Activated B cell treated with CpG ODN at 0.5 μM for 24 hours (primary cell): ENCODE data around the gene CCDC89. TPM values are rescaled to one million over a fixed set of nuclear protein-coding genes. Genes with fewer than 3 reads are reported as not detected.

Experiments used
- ATAC-seq: fragments of 200-7000 bp; cut with Tn5 transposase; one replicate; pipeline ENCODE4 v1.10.0; 2021; ENCODE audit warnings: low read depth, mild to moderate bottlenecking, moderate library complexity
- CTCF ChIA-PET: fragments of 350-600 bp; sonication (Branson Sonifier 250); formaldehyde crosslinking; loops from one replicate; lab custom pipeline; 2021; ENCODE audit warnings: antibody characterized with exemption; lab: Charles Lee
- POLR2A ChIA-PET: fragments of 350-600 bp; sonication (Branson Sonifier 250); formaldehyde crosslinking; loops from one replicate; lab custom pipeline; 2021; ENCODE audit warnings: antibody characterized with exemption; lab: Charles Lee
- DNase-seq: peaks from one replicate; pipeline ENCODE4 v3.0.0; 2022
- H3K27ac Mint-ChIP-seq: one replicate; pipeline ENCODE4 v1.8.0; 2020; ENCODE audit warnings: mixed read lengths
- H3K27me3 Mint-ChIP-seq: one replicate; pipeline ENCODE4 v1.8.0; 2021; ENCODE audit warnings: mixed read lengths
- H3K36me3 Mint-ChIP-seq: one replicate; pipeline ENCODE4 v1.8.0; 2021; ENCODE audit warnings: low read depth, mixed read lengths
- H3K4me1 Mint-ChIP-seq: one replicate; pipeline ENCODE4 v1.8.0; 2021; ENCODE audit warnings: mixed read lengths
- H3K4me3 Mint-ChIP-seq: one replicate; pipeline ENCODE4 v1.8.0; 2020; ENCODE audit warnings: mild to moderate bottlenecking, mixed read lengths
- H3K9me3 Mint-ChIP-seq: one replicate; pipeline ENCODE4 v1.8.0; 2020; ENCODE audit warnings: mixed read lengths
- intact Hi-C: fragments of 100-400 bp; cut with micrococcal nuclease; formaldehyde crosslinking; loops from one replicate; pipeline ENCODE4 v1.15.1; 2024
- total RNA-seq: library from RNA; stranded (reverse); gene quantifications from 2 replicates; pipeline ENCODE4 v1.2.3, GENCODE V29; 2022
- TF ChIP-seq, protein P1 (sequence below): fragments of 200-600 bp; IDR thresholded peaks from one replicate; pipeline ENCODE4 v1.8.0; 2022; ENCODE audit warnings: antibody characterized with exemption, mild to moderate bottlenecking

The CCDC89 gene
- total RNA-seq, 1 donor from 2014 or later = not detected

DNA sequence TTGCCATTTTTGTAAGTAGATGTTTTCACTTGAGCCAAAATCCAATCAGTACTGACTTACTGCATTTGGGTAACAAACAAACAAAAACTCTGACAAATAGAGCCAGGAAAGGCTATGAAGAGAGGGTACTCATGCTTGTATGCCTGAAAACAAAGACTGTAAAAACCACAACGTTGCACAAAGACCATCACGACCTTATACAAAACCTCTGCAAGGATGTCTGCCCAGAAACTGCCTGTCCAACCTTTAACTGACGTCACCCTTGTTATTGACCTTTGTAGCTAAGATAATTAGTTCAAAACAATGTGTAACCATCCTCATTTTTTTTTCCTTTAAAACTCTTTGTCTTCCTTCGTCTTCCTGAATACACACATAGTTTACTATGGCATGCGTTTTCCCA, 20.3 kb downstream of the CCDC89 start:
- ChIA-PET CTCF (no interaction called here), POLR2A (no interaction called here)
- peaks cover 28% of the 10 kb centered on the region for H3K36me3 Mint-ChIP-seq

DNA sequence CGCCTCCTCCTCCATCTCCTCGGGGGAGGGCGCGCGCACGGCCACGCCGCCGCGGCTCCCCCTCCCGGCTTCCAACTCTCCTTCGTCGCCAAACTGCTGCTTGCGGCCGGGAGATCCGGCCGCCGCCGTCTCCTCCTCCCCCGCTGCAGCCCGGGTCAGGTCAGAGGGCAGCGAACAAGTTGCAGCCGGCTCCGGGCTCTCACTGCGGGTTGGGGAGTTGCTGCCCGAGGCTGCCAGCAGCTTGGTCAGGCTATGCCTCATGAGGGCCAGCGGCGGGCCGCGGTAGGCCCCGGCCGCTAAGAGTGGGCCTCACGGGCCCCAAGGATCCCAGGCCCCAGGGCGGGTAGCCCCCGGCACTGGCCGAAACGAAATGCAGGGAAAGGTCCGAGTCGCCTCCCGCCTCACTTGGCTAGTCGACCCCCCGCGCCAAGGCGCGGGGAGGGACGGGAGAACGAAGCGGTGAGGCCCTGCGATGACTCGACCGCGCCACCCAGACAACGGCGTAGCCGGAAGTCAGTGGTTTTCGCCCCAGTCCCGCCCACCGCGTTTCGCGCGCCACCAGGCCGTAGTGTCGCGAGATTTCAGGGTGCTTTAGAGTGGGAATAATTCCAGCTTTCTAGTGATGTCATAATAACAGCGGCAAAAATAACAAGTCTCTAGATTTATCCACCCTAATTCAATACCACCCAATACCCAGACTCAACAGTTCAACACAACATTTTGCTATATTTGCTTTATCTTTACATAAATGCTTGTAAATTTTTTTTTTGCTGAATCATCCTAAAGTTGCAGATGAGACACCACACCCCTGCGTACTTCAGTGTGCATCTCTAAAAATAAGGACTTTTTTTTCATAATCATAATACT, 21.1 kb downstream of the CCDC89 start, which contains the start of gene CREBZF:
Gene CREBZF, minus strand, starts transcription at position 515 of the 867 bp plus-strand sequence. Its CDS starts 254 bp downstream, at position 261.
- H3K27ac Mint-ChIP-seq = peak within 1 kb of the TSS; percentile 93
- intact Hi-C loops = loop anchor here (1.0 to 10.0 kb wide), 12 partner anchors 17 to 1372 kb away; partner anchors contain the start of genes EED, HIKESHI, PICALM and TMEM126A
- POLR2A ChIA-PET = interaction anchor here (0.5 to 3.3 kb wide), 11 partner anchors 8 to 560 kb away, joined by 3 to 70 read pairs (median 5); partner anchors contain the start of genes CCDC83, DLG2, TMEM126A and TMEM126B
- H3K4me1 Mint-ChIP-seq = peaks cover 45% of the 10 kb centered on the region
- no peaks in the 10 kb centered on the region for H3K9me3 Mint-ChIP-seq
- peak within 1 kb of the TSS; percentile 95 for H3K4me3 Mint-ChIP-seq
- CTCF ChIA-PET = interaction anchor here (0.6 kb wide), 1 partner anchor 15 kb away, joined by 3 read pairs; no protein-coding TSS in a partner anchor
- peaks cover 37% of the 10 kb centered on the region for H3K36me3 Mint-ChIP-seq
- H3K27me3 Mint-ChIP-seq = no peaks in the 10 kb centered on the region
- ATAC-seq = peak; percentile 86
- TF ChIP-seq, protein P1, sequence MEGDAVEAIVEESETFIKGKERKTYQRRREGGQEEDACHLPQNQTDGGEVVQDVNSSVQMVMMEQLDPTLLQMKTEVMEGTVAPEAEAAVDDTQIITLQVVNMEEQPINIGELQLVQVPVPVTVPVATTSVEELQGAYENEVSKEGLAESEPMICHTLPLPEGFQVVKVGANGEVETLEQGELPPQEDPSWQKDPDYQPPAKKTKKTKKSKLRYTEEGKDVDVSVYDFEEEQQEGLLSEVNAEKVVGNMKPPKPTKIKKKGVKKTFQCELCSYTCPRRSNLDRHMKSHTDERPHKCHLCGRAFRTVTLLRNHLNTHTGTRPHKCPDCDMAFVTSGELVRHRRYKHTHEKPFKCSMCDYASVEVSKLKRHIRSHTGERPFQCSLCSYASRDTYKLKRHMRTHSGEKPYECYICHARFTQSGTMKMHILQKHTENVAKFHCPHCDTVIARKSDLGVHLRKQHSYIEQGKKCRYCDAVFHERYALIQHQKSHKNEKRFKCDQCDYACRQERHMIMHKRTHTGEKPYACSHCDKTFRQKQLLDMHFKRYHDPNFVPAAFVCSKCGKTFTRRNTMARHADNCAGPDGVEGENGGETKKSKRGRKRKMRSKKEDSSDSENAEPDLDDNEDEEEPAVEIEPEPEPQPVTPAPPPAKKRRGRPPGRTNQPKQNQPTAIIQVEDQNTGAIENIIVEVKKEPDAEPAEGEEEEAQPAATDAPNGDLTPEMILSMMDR = no peak
- peak; percentile 96 for DNase-seq

More for the DNA sequence above, 20.3 kb downstream of the CCDC89 start:
- TF ChIP-seq, protein P1 = no peak
- intact Hi-C loops = loop anchor here (1.0 to 10.0 kb wide), 5 partner anchors 17 to 1372 kb away; partner anchors contain the start of genes HIKESHI and TMEM135
- no peaks in the 10 kb centered on the region for H3K27me3 Mint-ChIP-seq
- H3K4me1 Mint-ChIP-seq = peaks cover 37% of the 10 kb centered on the region
- H3K27ac Mint-ChIP-seq = peak overlapping the region; percentile 35
- no peak overlapping the region for H3K4me3 Mint-ChIP-seq
- DNase-seq = no peak
- no peaks in the 10 kb centered on the region for H3K9me3 Mint-ChIP-seq
- ATAC-seq = no peak

DNA sequence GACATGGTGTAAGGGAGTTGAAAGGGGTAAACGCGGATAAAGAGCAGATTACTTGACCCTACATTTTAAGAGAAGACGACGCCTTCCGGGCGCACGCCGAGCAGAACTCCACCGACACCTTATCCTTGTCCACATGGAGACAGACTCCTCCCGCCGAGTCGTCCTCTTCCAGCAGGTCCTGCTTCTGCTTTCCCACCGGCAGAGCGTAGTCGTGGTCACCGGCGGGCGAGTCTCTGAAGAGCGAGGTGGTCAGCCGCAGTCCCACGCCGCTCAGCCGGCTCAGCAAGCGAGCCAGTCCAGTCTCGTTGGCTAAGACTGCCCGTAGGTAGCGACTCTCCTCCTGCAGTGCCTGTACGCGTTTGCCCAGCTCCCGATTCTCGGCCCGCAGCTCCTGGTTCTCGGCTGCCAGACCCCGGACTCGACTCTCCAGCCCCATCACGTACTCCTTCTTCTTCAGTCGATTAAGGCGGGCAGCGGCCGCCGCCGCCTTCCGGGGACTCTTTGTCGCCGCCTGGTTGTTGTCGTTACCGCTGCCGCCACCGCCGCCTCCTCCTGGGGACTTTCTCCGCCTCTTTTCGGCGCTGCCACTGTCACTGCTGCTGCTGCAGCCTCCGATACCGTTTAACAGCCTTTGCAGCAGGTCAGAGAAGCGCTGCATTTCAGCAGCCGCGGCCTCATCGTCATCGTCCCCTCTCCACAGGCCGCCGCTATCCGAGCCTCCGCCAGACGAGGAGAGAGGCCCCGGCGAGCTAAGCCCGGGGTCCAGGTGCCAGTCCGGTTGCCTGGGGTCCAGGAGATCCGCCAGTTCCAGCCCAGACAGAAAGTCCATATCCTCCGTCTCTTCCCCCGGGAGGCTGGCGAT, 22.0 kb downstream of the CCDC89 start:
- intact Hi-C loops = loop anchor here (1.0 to 10.0 kb wide), 11 partner anchors 9 to 884 kb away; partner anchors contain the start of genes EED, HIKESHI, PICALM and TMEM126A
- ChIA-PET POLR2A (interaction anchor here (0.5 to 3.3 kb wide), 8 partner anchors 11 to 559 kb away, joined by 3 to 70 read pairs (median 7); partner anchors contain the start of genes CCDC83, DLG2, TMEM126A and TMEM126B), CTCF (interaction anchor here (0.6 kb wide), 1 partner anchor 14 kb away, joined by 3 read pairs; no protein-coding TSS in a partner anchor)
- Mint-ChIP-seq H3K9me3 (no peaks in the 10 kb centered on the region), H3K4me1 (peaks cover 50% of the 10 kb centered on the region), H3K27ac (peak overlapping the region; percentile 93), H3K4me3 (peak overlapping the region; percentile 95), H3K36me3 (peaks cover 43% of the 10 kb centered on the region), H3K27me3 (no peaks in the 10 kb centered on the region)
- TF ChIP-seq, protein P1 = no peak
- ATAC-seq (peak; percentile 70), DNase-seq (peak; percentile 75)

DNA sequence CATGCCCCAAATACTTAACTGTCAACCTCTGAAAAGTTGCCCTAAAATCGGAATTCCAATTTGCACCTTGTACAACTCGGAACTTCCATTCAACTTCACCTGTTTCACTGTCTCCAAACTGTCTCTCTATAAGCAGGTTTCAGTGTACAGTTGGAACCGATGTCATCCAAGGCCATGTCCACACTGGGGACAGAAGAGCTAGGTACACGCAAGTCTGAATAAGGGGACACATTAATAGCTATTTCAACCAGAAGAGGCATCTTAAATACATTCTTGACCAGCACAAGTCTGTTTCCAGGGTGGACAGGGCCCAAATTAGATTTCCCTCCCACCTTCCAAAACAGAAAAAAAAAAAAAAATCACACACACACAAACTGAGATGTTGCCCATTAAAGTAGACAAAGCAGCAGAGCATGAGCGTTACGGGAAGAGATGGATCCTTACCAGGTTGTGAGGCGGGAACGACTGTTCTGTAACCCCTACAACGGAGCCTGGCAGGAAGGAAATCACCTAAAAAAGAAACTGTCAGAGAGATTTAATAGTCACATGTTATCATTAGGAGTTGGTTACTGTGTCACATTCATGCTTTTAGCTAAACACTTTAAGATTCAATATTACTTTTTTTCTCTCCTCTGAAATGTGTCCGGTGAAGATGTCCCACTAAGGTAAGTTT, 22.8 kb downstream of the CCDC89 start:
- Mint-ChIP-seq H3K27ac (peak overlapping the region; percentile 93), H3K4me3 (peak overlapping the region; percentile 95), H3K27me3 (no peaks in the 10 kb centered on the region), H3K4me1 (peaks cover 52% of the 10 kb centered on the region), H3K9me3 (no peaks in the 10 kb centered on the region), H3K36me3 (peaks cover 49% of the 10 kb centered on the region)
- intact Hi-C loops = loop anchor here (1.0 to 10.0 kb wide), 4 partner anchors 8 to 538 kb away; partner anchors contain the start of gene PICALM
- POLR2A ChIA-PET = interaction anchor here (0.6 to 3.3 kb wide), 4 partner anchors 10 to 36 kb away, joined by 3 to 70 read pairs (median 21); partner anchors contain the start of genes DLG2, TMEM126A and TMEM126B
- CTCF ChIA-PET = interaction anchor here (0.6 kb wide), 1 partner anchor 47 kb away, joined by 4 read pairs; no protein-coding TSS in a partner anchor
- ATAC-seq (no peak), DNase-seq (no peak)
- TF ChIP-seq, protein P1 = no peak
